GM12878 (cell line): ENCODE data around the gene THSD4. TPM values are rescaled to one million over a fixed set of nuclear protein-coding genes. Genes with fewer than 3 reads are reported as not detected.

Experiments
- ATAC-seq: fragments of 200-7000 bp; cut with Tn5 transposase; 3 replicates; pipeline ENCODE4 v1.9.1; 2020; ENCODE audit warnings: mild to moderate bottlenecking, moderate library complexity
- BruUV-seq: library from RNA; stranded (reverse); fragments of 400-500 nt; replicated peaks from 2 replicates; lab custom pipeline; 2021; lab: Mats Ljungman, UMichigan
- CTCF ChIA-PET: fragments of 300-600 bp; sonication (Branson Sonifier 250); formaldehyde crosslinking; extraction: SDS; loops from one replicate; lab custom pipeline; 2021; ENCODE audit warnings: inconsistent platforms; lab: Yijun Ruan, JAX
- POLR2A ChIA-PET: fragments of 350-600 bp; formaldehyde crosslinking; extraction: SDS; loops from one replicate; lab custom pipeline; 2021; ENCODE audit warnings: inconsistent platforms; lab: Charles Lee
- RAD21 ChIA-PET: fragments of 300-600 bp; sonication (Branson Sonifier 250); formaldehyde crosslinking; loops from one replicate; lab custom pipeline; 2023; ENCODE audit warnings: antibody characterized with exemption; ENCODE audit not compliant: unreplicated experiment; lab: Charles Lee
- SMC1A ChIA-PET: fragments of 300-600 bp; sonication (Branson Sonifier 250); formaldehyde crosslinking; loops from one replicate; lab custom pipeline; 2023; ENCODE audit not compliant: unreplicated experiment, uncharacterized antibody; lab: Charles Lee
- DNase-seq: peaks from one replicate; pipeline ENCODE4 v3.0.0-alpha.2; 2011; ENCODE audit warnings: low read depth, low spot score
- FAIRE-seq: peaks from 3 replicates; lab custom pipeline; 2011; peaks lifted over from hg19 to GRCh38; lab: Jason Lieb, UNC
- H2AFZ ChIP-seq: 2 replicates; pipeline ENCODE4 v1.6.0; 2011; ENCODE audit warnings: low read depth, low read length, control low read depth; ENCODE audit not compliant: control insufficient read depth
- H3K27ac ChIP-seq: 2 replicates; pipeline ENCODE4 v1.5.1; 2011; ENCODE audit warnings: control low read depth; ENCODE audit not compliant: control insufficient read depth, insufficient read depth
- H3K27me3 ChIP-seq, 2 experiments: replicated peaks in 1 of 2; 2 replicates each; pipeline versions ENCODE4 v1.6.0 to v1.6.1; 2011; ENCODE audit warnings: low read length in 1 of 2; ENCODE audit not compliant: control insufficient read depth in 2 of 2, insufficient read depth in 2 of 2
- H3K36me3 ChIP-seq, 2 experiments: 2 replicates each; pipeline ENCODE4 v1.5.1; 2011; ENCODE audit warnings: low read length in 1 of 2; ENCODE audit not compliant: control insufficient read depth in 2 of 2, insufficient read depth in 2 of 2
- H3K4me1 ChIP-seq: 2 replicates; pipeline ENCODE4 v1.6.1; 2011; ENCODE audit warnings: mild to moderate bottlenecking, low read length, moderate library complexity, mixed read lengths; ENCODE audit not compliant: control insufficient read depth, insufficient read depth
- H3K4me2 ChIP-seq: 2 replicates; pipeline ENCODE4 v1.6.0; 2011; ENCODE audit warnings: control low read depth; ENCODE audit not compliant: control insufficient read depth, insufficient read depth
- H3K4me3 ChIP-seq: fragments of 200-600 bp; sonication (generic); 2 replicates; pipeline ENCODE4 v1.5.1; 2016
- H3K79me2 ChIP-seq: 2 replicates; pipeline ENCODE4 v1.6.0; 2011; ENCODE audit warnings: low read length; ENCODE audit not compliant: control insufficient read depth, insufficient read depth
- H3K9ac ChIP-seq: 2 replicates; pipeline ENCODE4 v1.8.0; 2011; ENCODE audit warnings: low read length, control low read depth, mixed read lengths; ENCODE audit not compliant: control insufficient read depth, insufficient read depth
- H3K9me3 ChIP-seq: replicated peaks from 3 replicates; pipeline ENCODE4 v1.5.1; 2011; ENCODE audit warnings: mild to moderate bottlenecking, low read length; ENCODE audit not compliant: control insufficient read depth, insufficient read depth
- H4K20me1 ChIP-seq: 2 replicates; pipeline ENCODE4 v1.6.0; 2011; ENCODE audit not compliant: control insufficient read depth, insufficient read depth
- CBX3 ChIP-seq: fragments of 200-600 bp; sonication (generic); IDR thresholded peaks from 2 replicates; pipeline ENCODE4 v1.6.1; 2016; ENCODE audit warnings: low read depth, borderline replicate concordance
- EZH2 ChIP-seq: IDR thresholded peaks from 2 replicates; pipeline ENCODE4 v1.6.1; 2012; ENCODE audit warnings: low read depth, mild to moderate bottlenecking, control low read depth, inconsistent platforms, low read length, borderline replicate concordance; ENCODE audit not compliant: control insufficient read depth
- RAD21 ChIP-seq: IDR thresholded peaks from 2 replicates; pipeline ENCODE4 v1.6.1; 2011; ENCODE audit warnings: mild to moderate bottlenecking, low read depth, low read length, moderate library complexity; ENCODE audit not compliant: insufficient read depth
- RFX5 ChIP-seq: IDR thresholded peaks from 2 replicates; pipeline ENCODE4 v1.6.1; 2011; ENCODE audit warnings: low read depth, low read length, improper control_type of control experiment
- YY1 ChIP-seq: IDR thresholded peaks from 2 replicates; pipeline ENCODE4 v1.6.1; 2011; ENCODE audit warnings: low read depth, mild to moderate bottlenecking, low read length
- WGBS: methylation state at CpG from one replicate; pipeline ENCODE4 v1.1.6; 2016; ENCODE audit warnings: low lambda C conversion rate; ENCODE audit not compliant: insufficient replicate concordance, insufficient coverage; ENCODE audit errors: missing lambda C conversion rate; 5-methylcytosine and 5-hydroxymethylcytosine counted together
- in situ Hi-C: fragments of 300-500 bp; cut with MboI; formaldehyde crosslinking; loops from 9 replicates; pipeline ENCODE4 v1.14.3; 2018; ENCODE audit warnings: mixed read lengths
- intact Hi-C: fragments of 100-400 bp; cut with micrococcal nuclease; formaldehyde crosslinking; loops from one replicate; pipeline ENCODE4 v1.14.2; 2022; ENCODE audit not compliant: unreplicated experiment
- polyA plus RNA-seq, 11 experiments: library from polyadenylated mRNA; depleted of rRNA in 4 of 11; unstranded in 6 of 11; stranded (reverse) in 5 of 11; fragments of >200 nt; fragmentation: Nextera tagmentation in 4 of 11; fragmentation: Illumina TruSeq in 1 of 11; extraction: Ambion mirVana in 4 of 11; extraction: Trizol in 1 of 11; gene quantifications; 1 replicate in 1 of 11; 2 replicates in 10 of 11; pipeline versions ENCODE4 v1.2.1 to v1.2.3, GENCODE V29; 2011 to 2016; ENCODE audit warnings: inconsistent platforms in 2 of 11, missing spikeins in 2 of 11, low read depth in 1 of 11
- total RNA-seq, 4 experiments: library from RNA; depleted of rRNA in 3 of 4; stranded (reverse); fragments of >200 nt in 3 of 4; fragmentation: Illumina TruSeq in 1 of 4; extraction: Trizol in 1 of 4; gene quantifications; 2 replicates each; pipeline versions ENCODE4 v1.2.1 to v1.2.3, GENCODE V29; 2013 to 2021
- TF ChIP-seq, protein P1 (sequence below): fragments of 450-650 bp; IDR thresholded peaks from 2 replicates; pipeline ENCODE4 v1.6.1; 2016; ENCODE audit warnings: mild to moderate bottlenecking
- TF ChIP-seq, protein P2 (sequence below): IDR thresholded peaks from 2 replicates; pipeline ENCODE4 v1.6.1; 2011; ENCODE audit warnings: borderline replicate concordance, low read depth, mild to moderate bottlenecking, moderate library complexity, mixed read lengths, low read length; ENCODE audit not compliant: insufficient read depth; ENCODE audit errors: extremely low read length
- TF ChIP-seq, protein P3 (sequence below): IDR thresholded peaks from 2 replicates; pipeline ENCODE4 v1.6.1; 2011; ENCODE audit warnings: mild to moderate bottlenecking, low read depth, low read length, moderate library complexity; ENCODE audit not compliant: insufficient replicate concordance

The THSD4 gene
- total and polyA plus RNA-seq, 10 of the 15 experiments (the other 5 are each of a cell fraction or from before 2014, with no cell fraction given) = 0.04 to 0.13 (median 0.05) TPM; not detected in 7

DNA sequence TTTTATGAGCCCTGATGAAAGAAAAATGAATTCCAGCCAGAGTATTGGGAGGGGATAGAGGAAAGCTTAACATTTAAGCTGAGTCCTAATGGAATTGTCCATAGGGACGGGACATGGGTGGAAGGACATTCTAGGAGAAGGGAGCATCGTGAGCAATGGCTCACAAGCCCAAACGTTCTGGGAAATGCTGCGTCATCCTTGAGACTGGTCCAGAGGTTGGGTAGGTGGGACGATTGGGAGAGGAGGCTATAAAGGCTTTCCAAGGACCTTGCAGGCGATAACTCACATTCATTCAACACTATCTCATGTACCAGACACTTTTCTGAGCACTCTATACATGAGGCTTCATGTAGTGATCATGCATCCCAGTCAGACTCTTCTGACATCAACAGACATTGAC lies 237.5 kb downstream of the THSD4 start:
- intact Hi-C loops = no loop called here
- RAD21 ChIA-PET = no interaction called here
- no peak for FAIRE-seq

More for the DNA sequence above, 237.5 kb downstream of the THSD4 start:
- in situ Hi-C loops = no loop called here
- Histone ChIP-seq H3K9me3 (no peaks in the 10 kb centered on the region), H3K4me3 (no peak overlapping the region), H3K36me3 (no peaks in the 10 kb centered on the region), H4K20me1 (no peaks in the 10 kb centered on the region), H3K27me3 (peaks cover 2% of the 10 kb centered on the region in 2 experiments; a peak in 2 of 4 replicates), H3K79me2 (no peaks in the 10 kb centered on the region), H3K9ac (no peak overlapping the region), H2AFZ (no peak overlapping the region), H3K27ac (no peak overlapping the region), H3K4me1 (no peaks in the 10 kb centered on the region), H3K4me2 (no peak overlapping the region)
- DNase-seq (no peak), ATAC-seq (no peak)
- CTCF ChIA-PET = no interaction called here
- no TSS peak for BruUV-seq
- SMC1A ChIA-PET = no interaction called here
- TF ChIP-seq RAD21 (no peak), CBX3 (no peak), RFX5 (no peak), YY1 (no peak), EZH2 (no peak)
- TF ChIP-seq, protein P1, sequence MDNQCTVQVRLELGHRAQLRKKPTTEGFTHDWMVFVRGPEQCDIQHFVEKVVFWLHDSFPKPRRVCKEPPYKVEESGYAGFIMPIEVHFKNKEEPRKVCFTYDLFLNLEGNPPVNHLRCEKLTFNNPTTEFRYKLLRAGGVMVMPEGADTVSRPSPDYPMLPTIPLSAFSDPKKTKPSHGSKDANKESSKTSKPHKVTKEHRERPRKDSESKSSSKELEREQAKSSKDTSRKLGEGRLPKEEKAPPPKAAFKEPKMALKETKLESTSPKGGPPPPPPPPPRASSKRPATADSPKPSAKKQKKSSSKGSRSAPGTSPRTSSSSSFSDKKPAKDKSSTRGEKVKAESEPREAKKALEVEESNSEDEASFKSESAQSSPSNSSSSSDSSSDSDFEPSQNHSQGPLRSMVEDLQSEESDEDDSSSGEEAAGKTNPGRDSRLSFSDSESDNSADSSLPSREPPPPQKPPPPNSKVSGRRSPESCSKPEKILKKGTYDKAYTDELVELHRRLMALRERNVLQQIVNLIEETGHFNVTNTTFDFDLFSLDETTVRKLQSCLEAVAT = no peak
- TF ChIP-seq, protein P2, sequence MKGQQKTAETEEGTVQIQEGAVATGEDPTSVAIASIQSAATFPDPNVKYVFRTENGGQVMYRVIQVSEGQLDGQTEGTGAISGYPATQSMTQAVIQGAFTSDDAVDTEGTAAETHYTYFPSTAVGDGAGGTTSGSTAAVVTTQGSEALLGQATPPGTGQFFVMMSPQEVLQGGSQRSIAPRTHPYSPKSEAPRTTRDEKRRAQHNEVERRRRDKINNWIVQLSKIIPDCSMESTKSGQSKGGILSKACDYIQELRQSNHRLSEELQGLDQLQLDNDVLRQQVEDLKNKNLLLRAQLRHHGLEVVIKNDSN = no peak
- TF ChIP-seq, protein P3, sequence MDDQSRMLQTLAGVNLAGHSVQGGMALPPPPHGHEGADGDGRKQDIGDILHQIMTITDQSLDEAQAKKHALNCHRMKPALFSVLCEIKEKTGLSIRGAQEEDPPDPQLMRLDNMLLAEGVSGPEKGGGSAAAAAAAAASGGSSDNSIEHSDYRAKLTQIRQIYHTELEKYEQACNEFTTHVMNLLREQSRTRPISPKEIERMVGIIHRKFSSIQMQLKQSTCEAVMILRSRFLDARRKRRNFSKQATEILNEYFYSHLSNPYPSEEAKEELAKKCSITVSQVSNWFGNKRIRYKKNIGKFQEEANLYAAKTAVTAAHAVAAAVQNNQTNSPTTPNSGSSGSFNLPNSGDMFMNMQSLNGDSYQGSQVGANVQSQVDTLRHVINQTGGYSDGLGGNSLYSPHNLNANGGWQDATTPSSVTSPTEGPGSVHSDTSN = no peak
- WGBS = 7% methylated on average over 6 of the region's 6 CpGs
- POLR2A ChIA-PET = interaction anchor here (0.6 kb wide), 1 partner anchor 1200 kb away, joined by 5 read pairs; no protein-coding TSS in a partner anchor
